WI38 (cell line): ENCODE measurements around the gene FAM3B.

Source experiments
- H3K4me3 ChIP-seq: 2 replicates; pipeline ENCODE4 v1.5.1; 2011; ENCODE audit warnings: low read depth, mild to moderate bottlenecking, control low read depth, low read length
- CTCF ChIP-seq: IDR thresholded peaks from 2 replicates; pipeline ENCODE4 v1.5.1; 2012; ENCODE audit warnings: low read depth, mild to moderate bottlenecking, control low read depth, low read length

Gene FAM3B

GRCh38 chr21:41393876-41394465 lies 77.4 kb downstream of the FAM3B start:
- no peak for TF ChIP-seq CTCF
- no peak overlapping the region for H3K4me3 ChIP-seq

- no peak overlapping the region for H3K4me3 ChIP-seq
- no peak for TF ChIP-seq CTCF
Observed at GRCh38 chr21:41396558-41397075, 80.0 kb downstream of the FAM3B start.

- no peak overlapping the region for H3K4me3 ChIP-seq
- no peak for TF ChIP-seq CTCF
Observed at GRCh38 chr21:41397471-41397891, 80.9 kb downstream of the FAM3B start.

GRCh38 chr21:41398251-41398650 lies 81.7 kb downstream of the FAM3B start:
- TF ChIP-seq CTCF: no peak
- no peak overlapping the region for H3K4me3 ChIP-seq

GRCh38 chr21:41398831-41399230 lies 82.2 kb downstream of the FAM3B start:
- H3K4me3 ChIP-seq: no peak overlapping the region
- no peak for TF ChIP-seq CTCF

- TF ChIP-seq CTCF: no peak
Observed at GRCh38 chr21:41399246-41399800, 82.7 kb downstream of the FAM3B start.

GRCh38 chr21:41402231-41402630 lies 85.6 kb downstream of the FAM3B start:
- no peak for TF ChIP-seq CTCF
- H3K4me3 ChIP-seq: no peak overlapping the region

More at GRCh38 chr21:41399246-41399800, 82.7 kb downstream of the FAM3B start:
- H3K4me3 ChIP-seq: no peak overlapping the region
